Measurements from ENCODE around the gene SLC9A1.

DNA sequence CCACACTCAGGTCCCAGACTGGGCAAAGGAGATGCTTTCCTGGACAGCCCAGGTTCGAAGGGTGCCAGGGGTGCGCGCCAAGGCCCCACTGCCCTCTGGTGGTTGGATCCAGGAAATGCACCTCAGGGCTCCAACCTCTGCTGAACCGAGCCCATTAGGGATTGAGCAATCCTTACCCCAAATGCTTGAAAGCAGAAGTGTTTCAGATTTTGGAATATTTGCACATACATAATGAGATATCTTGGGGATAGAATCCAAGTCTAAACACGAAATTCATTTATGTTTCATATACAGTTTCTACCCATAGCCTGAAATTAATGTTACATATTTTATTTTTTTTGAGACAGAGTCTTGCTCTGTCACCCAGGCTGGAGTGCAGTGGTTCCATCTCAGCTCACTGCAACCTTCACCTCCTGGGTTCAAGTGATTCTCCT lies 57.4 kb downstream of the SLC9A1 start:
- TF ChIP-seq EZH2 (IDR thresholded peaks at IDR 0.05; ENCODE audit: insufficient read depth, poor library complexity, severe bottlenecking): no peak
- TF ChIP-seq EZH2phosphoT487 (IDR thresholded peaks at IDR 0.05; ENCODE audit: insufficient read depth, low read depth): no peak

Data from GM23248 (cell line).